NCI-H2107 treated with DMSO at 0.1 percent for 48 hours (cell line): Measurements from ENCODE around the gene EGF.
A peak's percentile ranks its signal among the peaks of the same experiment; 100 is the strongest.

Source experiments
- DNase-seq: peaks from one replicate; lab custom pipeline; 2025; ENCODE audit not compliant: unreplicated experiment; lab: John Stamatoyannopoulos, UW

EGF gene

DNA sequence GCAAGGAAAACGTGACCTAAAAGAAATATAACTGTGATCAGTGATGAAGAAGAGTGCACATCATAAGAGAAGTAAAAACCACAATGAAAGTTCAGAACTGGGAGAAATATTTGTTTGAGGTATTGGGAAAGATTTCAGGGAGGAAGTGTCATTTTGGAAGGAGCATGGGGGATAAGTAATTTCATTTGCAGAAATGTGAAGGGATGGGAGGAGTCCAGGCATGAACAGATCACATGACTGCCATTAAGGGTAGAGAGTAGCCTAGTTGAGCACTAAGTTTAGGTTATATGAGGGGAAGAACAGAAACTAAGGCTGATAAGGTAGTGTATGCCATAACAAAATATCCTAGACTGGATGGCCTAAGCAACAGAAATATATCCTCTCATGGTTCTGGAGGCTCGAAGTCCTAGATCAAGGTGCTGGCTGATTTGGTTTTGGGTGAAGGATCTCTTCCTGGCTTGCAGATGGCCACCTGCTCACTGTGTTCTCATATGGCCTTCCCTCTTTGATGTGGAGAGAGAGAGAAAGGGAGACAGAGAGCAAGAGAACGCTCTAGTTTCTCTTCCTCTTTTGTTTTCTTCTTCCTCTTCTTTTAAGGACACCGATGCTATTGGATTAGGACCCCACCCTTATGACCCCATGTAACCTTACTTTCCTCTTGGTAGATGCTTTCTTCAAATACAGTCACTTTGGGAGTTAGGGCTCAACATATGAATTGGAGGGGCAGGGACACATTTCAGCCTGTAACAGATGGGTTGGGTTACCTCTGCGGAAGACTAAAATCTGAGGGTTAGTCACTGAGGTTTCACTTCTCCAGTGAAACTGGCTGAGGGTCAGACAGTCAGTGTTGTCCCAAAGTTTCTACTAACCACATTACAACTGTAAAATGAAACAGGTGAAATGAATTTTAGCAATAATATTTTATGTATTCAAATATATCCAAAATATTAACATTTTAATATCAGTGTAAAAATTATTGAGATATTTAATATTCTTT lies 77.9 kb downstream of the EGF start:
- DNase-seq = no peak

DNA sequence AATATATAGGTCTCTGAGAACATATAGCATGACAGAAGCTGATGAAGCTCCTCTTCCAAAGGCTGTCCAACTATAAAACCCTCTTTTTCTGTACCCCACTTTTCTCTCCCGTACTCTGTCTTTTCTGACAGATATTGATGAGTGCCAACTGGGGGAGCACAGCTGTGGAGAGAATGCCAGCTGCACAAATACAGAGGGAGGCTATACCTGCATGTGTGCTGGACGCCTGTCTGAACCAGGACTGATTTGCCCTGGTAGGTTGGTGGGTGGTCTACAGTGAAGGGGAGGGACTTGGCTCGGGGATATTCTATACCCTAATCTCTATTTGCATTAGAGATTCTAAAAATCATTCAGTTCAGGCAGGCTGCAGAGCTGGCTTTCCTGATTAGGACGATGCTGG lies 80.4 kb downstream of the EGF start:
- no peak for DNase-seq

DNA sequence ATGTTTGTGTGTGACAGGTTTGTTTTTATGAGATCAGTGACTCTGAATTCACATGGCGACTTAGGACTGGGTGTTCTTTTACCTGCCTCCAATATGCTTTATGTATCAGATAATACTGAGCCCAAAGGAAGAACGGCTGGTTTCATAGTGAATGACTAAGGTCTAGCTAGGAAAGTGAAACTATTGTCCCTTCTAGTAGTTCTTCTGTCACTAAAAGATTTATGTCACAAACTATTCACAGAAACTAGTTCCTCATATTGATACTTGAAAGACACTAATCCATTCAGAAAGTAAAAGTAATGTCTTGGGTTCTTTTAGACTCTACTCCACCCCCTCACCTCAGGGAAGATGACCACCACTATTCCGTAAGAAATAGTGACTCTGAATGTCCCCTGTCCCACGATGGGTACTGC lies 81.7 kb downstream of the EGF start:
- no peak for DNase-seq

DNA sequence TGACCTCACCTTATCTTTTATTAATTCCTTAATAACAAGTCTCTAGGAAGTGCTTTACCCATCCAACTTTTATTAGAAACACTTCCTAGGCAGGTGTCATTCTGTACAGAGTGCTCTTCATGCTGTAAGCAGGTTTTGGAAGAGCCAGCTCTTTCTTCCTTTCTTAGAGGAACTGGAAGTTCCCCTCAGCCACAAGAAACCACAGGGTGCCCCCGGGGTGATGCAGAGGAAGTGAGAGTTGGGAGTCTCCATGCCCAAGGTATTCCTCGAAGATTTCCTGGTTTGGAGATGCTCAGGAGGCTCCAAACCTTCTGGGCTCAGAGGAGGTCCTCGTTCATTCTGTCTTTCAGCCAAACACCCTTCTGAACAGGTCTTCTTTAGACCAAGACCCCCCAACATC lies 83.8 kb downstream of the EGF start:
- no peak for DNase-seq

DNA sequence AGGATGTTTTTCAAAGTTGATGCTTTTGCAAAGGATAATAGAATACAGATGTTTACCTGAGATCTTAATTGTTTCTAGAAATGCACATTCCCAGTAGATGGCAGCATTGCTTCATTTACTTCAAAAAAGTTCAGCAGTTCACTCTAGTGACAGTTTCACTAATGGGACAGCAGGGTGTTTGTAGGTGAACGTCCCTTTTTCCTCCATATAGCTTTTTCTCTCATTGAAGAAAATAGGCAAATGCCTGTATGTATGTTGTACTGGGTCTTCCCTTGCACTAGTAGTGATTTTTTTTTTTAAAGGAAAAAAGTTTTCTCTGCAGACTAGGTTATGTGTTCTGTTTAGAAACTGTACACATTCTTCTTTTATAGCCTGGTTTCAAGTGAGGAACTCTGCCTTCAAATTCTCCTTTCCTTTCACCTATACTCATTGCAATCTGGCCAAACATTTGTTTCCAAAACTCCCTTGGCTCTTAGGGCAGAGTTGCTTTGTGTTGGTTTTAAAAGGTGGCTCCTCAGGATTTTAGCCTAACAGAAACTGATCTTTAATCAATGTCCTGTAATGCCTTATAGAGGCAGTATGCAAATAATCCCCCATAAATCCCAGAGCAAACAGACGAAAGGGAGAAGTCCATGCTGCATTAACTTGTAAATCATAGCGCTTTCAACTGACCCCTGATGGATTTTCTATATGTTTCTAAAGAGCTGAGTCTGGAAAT lies 86.3 kb downstream of the EGF start:
- peak; percentile 21 for DNase-seq

DNA sequence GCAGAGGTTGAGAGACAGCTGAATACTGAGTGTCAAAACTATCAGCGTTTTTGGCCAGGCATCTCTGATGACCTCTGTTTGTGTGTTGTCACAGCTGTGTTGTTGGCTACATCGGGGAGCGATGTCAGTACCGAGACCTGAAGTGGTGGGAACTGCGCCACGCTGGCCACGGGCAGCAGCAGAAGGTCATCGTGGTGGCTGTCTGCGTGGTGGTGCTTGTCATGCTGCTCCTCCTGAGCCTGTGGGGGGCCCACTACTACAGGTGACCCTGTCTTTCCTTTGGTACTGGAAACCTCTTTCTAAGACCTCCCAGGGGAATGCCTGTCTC lies 86.9 kb downstream of the EGF start:
- DNase-seq = no peak

DNA sequence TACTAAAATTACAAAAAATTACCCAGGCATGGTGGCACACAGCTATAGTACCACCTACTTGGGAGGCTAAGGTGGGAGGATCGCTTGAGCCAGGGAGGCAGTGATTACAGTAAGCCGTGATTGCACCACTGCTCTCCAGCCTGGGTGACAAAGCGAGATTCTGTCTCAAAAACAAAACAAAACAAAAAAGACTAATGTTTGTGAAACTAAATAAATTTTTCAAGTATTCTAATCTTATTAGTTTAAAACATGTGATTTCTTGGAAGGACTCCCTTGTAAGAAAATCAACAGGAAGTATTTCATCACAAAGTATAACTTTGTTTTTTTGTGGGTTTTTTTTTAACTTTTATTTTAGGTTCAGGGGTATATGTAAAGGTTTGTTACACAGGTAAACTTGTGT lies 89.6 kb downstream of the EGF start:
- no peak for DNase-seq

DNA sequence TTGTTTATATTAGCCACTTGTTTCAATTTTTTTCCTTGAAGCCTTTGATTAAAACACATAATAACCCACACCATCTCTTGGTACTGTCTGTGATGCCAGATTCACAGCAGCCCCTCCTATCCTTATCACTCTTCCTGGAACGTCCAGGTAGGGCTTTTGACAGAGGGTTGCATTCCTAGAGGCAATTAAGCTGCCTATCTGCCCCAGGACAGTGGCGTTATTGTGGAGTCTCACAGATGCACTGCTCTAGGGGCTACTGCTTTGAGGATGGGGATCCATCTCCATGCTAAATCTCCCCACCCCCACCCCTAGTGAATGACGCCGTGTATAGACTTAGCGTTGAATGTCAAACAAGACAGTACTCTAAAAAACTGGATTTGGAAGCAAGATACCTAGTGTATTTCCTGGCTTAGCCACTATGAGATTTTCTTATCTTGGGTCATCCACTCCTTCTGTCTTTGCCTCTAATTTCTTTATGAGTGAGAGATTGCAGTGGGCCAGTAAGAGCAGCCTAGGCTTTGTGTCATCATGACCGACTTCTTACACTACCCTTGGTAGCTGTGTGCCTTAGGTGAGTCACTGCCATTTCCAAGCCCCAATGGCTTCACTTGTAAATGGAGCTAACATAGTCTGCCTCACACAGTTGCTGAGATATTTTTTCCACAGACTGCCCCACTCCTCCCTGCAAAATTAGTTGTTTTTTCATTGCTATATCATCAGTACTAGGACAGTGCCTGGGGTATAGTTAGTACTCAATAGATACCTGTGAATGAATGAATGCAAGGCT lies 90.9 kb downstream of the EGF start:
- no peak for DNase-seq

DNA sequence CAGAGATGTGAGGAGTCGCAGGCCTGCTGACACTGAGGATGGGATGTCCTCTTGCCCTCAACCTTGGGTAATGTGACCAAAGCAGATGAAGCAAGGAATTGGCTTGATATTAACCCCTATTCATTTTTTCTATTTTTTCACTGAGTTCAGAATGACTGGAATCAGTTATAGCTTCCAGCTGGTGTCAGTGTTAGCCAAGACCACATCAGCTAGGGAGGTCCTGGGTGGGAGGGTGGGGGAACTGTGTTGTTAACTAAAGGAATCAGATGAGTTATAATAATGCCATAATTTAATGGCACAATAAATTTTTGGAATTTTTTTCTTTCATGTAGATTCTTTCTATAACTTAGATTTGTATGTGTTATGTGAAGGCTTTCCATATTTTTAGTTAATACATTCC lies 91.9 kb downstream of the EGF start:
- DNase-seq = no peak

DNA sequence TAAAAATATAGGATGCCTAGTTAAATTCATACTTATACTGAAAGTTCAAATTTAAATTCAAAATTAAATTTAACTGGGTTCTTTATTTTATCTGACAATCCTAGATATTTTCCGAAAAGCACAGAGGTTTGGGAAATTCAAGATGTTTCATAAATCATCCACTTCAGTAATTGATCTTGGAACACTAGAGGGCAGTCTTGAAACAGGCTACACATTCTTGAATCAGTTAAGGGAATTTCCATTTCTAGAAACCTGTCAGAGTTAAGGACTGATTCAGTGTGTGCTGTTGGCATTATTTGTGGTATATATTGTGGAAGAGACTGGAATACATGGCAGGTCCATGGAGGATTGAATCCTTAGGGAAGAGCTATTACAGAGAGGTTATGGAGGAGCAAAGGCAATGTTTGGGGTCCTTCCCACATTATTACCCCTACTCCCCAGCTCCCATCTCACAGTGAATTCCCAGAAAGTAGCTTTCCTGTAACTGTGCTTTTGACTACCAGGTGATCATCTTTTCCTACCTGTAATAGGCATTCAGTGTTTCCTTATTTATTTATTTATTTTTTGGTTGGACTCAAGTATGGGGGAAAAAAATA lies 92.9 kb downstream of the EGF start:
- DNase-seq = peak; percentile 34

DNA sequence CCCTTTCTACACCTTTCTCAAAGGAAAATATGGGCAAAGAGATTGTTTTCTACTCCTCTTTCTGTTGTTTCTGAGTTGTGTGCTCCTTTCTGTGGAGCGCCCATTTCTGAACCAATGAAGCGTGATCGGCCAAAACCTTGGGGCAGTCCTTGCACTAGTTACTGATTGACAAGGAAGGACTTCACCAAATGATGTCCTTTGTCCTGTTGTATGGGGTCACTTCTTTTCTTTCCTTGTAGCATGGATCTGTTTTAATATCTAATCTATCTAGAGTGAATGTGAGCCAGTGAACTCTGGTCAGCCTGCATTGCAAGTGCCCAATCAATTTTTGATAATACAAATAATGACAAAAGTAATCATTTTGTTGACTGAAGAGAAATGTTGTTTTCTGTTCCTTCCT lies 94.5 kb downstream of the EGF start:
- DNase-seq = no peak

DNA sequence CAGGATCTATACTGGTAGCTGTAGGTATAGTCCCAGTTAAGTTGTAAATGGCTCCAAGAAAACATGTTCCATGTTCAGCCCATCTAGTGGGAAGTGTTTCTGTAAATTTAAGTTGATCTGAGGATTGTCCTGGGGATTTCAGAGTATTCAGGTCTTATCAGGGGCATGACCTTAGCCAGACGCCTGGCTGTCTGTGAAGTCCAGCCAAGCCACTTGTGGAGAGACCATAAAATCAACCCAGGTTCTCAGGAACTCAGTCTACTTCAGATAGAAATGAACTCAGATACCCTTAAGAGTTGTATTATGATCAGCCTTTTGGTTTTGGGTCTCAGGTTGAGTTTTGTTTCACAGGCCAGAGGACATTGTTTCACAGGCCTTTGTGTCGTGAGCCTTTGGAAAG lies 95.9 kb downstream of the EGF start:
- DNase-seq = no peak

DNA sequence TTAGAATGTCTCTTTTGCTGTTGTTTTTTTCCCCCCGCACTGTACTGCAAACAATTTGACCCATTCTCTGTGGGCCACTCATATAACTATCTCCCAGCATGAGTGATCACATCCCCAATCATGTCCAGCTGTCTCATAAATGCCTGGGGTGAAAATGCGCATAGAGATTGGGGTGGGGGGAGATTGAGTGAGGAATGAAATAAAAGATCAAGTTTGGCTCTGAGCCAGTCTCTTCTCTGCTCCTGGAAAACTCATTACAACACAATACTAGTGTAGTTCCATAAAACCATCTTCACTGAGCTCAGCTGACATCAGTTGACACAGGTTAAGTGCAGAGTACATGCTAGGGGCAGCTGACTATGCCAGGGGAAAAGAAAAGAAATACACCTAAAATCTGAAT lies 96.9 kb downstream of the EGF start:
- no peak for DNase-seq

DNA sequence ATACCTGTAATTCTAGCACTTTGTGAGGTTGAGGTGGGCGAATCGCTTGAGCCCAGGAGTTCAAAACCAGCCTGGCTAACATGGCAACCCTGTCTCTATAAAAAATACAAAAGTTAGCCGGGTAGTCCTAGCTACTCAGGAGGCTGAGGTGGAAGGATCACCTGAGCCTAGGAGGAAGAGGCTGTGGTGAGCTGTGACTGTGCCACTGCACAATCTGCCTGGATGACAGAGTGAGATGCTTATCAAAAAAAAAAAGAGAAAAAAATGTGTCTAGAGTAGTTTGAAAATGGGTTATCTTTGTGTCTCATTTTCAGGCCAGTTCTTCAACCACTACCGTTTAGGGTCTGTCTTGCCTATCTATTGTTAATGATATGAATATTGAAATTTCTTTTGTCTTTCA lies 98.1 kb downstream of the EGF start:
- DNase-seq = no peak

DNA sequence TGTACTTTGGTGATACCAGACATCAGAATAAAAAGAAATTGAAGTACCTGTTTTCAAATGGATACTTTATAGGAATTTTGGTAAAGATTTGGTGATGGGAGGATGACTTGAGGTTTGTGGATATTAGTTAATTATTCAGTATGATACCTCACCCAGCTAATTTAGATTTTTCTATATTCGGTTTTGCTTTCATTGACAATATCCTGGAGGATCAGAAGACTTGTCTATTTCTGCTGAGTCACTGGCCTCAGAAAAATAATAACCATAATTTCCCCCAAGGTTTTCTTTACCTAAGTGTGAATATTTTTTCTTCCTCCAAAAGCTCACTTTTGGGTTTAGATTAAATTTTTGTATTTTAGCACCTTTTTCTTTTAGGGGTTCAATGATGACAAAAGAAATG lies 100.2 kb downstream of the EGF start:
- DNase-seq = no peak

DNA sequence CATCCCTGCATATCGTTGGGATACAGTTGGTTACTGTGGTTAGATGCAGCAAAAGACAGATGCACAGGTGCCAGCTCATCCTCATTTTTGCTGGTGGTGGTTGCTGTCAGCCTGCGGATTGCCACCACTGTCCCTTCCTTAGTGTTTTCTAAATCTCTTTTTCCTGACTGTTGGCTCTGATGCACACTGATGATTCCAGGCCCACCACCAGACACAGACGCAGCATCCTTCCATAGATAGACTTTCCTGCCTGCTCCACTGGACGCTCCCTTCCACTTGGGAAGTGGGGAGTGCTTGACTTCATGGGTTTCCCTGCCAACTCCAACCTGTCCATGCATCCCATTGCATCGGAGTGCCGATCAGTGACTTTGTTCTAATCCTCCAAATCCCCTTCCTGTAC lies 101.5 kb downstream of the EGF start:
- DNase-seq = no peak

DNA sequence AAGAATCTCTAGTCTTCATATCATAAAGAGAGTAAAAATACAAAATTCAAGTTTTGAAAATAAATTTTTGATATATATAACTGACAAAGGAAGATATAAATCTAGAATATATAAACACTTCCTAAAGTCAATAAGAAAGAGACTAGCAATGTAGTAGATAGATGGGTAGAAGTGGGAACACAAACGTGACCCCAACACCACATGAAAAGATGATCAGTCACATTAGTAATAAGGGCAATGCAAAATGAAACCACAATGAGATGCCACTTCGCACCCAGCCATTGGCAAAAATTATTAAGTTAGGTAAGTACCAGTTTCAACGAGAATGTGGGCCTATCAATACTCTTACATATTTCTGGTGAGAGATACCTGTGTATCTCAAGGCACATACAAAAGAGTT lies 106.5 kb downstream of the EGF start:
- DNase-seq = no peak

DNA sequence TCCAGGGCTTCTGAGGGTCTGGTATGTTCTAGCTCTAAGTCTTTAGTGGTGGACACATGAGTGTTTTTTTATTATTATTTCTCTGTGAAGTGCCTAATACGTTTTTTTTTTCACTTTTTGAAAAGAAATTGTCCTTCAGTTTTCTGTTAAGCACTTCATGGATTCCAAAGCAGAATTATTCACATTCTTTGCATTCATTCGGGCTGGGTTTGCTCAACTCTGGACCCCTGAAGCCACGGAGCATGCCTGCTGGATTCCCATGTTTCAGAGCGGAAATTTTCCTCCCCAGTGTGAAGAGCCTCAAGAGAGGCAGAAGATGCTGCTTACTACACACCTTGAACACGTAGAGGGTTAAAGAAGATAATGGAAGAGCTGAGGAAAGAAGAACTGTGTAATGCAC lies 107.5 kb downstream of the EGF start:
- DNase-seq = no peak

DNA sequence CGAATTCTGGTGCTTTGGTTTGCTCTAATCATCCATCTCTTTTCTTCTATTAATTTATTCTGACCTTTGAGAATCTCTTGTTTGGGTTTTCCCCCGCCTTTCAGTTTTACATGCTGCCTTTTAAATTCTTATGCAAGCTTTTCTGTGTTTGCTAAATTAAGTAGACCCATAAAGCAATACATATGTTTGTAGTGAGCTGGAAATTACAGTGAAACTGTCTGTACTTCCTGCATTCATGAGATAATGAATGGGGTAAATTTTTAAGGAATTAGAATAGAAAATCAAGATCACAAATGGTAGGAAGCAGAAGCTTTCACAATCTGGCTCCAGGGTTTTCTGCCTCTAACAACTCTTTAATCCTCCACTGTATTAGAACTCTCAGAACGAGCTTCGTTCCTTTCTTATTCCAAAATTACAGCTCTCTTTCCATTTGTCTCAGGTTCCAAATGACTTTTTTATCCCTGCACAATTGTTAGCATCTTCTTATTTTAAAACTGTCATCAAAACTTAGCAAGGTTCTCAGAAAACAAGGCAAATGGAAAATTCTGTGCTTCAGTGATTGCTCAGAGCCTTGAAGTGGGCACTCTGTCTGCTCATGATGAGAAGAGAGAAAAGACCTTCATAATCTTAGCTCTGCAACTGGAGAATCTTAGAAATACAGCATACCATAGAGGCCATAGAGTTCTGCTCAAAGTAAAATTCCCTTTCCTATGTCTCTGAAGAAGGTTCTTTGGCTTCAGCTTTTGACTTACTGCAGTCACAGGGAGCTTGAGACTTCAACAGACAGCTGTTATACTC lies 108.2 kb downstream of the EGF start:
- no peak for DNase-seq

DNA sequence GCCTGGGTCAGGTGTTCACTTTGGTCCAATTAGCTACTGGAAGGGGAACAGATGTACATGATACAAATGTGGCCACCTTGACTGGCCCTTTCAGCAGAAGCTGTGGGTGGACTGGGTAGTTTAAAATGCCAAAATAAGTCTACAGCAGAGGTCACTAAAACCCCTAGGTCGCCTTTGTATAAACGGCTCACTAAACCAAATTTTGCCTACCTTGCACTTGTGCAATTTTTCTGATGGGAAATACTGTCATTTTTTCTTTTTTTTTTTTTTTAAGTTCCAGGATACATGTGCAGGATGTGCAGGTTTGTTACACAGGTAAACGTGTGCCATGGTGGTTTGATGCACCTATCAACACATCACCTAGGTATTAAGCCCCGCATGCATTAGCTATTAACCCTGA lies 109.8 kb downstream of the EGF start:
- DNase-seq = no peak

DNA sequence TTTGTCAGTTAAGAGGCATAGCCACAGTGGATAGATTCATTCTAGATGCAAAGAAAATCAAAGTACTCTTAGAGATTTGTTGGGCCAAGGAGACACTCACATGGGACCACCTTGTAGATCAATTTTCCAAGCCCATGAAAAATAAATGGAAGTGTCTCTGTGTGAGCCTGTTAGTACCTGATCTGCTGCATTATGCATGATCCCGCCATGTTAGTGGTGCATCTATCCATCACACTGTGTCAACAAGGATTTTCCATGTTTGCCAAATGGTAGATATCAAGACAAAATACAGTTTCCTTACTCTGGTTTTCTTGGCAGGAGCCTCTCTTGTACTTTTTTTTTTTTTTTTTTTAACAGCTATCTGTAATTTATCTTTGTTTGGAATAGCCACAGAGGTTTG lies 112.4 kb downstream of the EGF start:
- DNase-seq = no peak
